Memory B cell (primary cell): ENCODE results near the gene CD72.
"Not testable (repeated sequence)": the region's sequence is repeated elsewhere in the genome, so short reads cannot be mapped to it uniquely, and the experiment has no call there.

Experiments used
- ATAC-seq: fragments of 150-1000 bp; cut with Tn5 transposase; 2 replicates; pipeline ENCODE4 v1.10.0; 2021; ENCODE audit warnings: low read depth, mild to moderate bottlenecking, moderate library complexity
- DNase-seq, 2 donors: peaks; one replicate each; pipeline ENCODE4 v3.0.0; 2022; ENCODE audit warnings: low spot score in 2 of 2
- H3K27ac Mint-ChIP-seq: one replicate; pipeline ENCODE4 v1.8.0; 2022; ENCODE audit warnings: mild to moderate bottlenecking, moderate library complexity, mixed read lengths
- H3K27me3 Mint-ChIP-seq: one replicate; pipeline ENCODE4 v1.8.0; 2022; ENCODE audit warnings: mixed read lengths
- H3K36me3 Mint-ChIP-seq: one replicate; pipeline ENCODE4 v1.8.0; 2022; ENCODE audit warnings: mild to moderate bottlenecking, mixed read lengths
- H3K4me1 Mint-ChIP-seq: one replicate; pipeline ENCODE4 v1.8.0; 2022; ENCODE audit warnings: mixed read lengths
- H3K4me3 Mint-ChIP-seq: one replicate; pipeline ENCODE4 v1.8.0; 2022; ENCODE audit warnings: mild to moderate bottlenecking, moderate library complexity, mixed read lengths
- H3K9me3 Mint-ChIP-seq: one replicate; pipeline ENCODE4 v1.8.0; 2022; ENCODE audit warnings: mixed read lengths

Gene CD72

GRCh38 chr9:35603986-35604577, 14.1 kb downstream of the CD72 start:
- peak; percentile 94 to 99 for DNase-seq
- Mint-ChIP-seq H3K4me1 (peaks cover 27% of the 10 kb centered on the region), H3K27ac (peak overlapping the region; percentile 96), H3K9me3 (no peaks in the 10 kb centered on the region), H3K27me3 (no peaks in the 10 kb centered on the region), H3K4me3 (peak overlapping the region; percentile 95), H3K36me3 (peaks cover 8% of the 10 kb centered on the region)
- peak; percentile 81 for ATAC-seq

DNA sequence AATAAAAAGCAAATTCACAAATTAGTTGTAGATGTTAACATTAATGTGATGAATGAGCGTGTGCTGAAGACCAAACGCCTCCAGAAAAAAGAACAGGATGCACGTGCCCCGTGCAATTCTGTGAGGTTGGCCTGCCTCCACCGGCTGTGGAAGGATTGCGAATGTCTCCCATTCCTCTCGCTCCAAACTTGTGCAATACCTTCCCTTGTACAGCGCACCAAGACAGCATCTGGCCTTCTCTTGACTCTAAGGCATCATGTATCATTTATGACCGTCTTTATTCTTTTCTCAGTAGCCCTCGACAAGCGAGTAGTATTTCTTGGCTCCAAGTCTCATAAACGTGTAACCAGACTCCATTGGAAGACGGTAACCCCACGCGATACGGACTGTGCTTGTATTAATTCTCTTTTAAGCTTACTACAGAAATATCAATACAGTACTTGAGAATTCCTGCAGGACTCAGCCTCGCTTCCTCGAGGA, 14.7 kb downstream of the CD72 start:
- DNase-seq (no peak), ATAC-seq (no peak)
- Mint-ChIP-seq H3K4me1 (peaks cover 27% of the 10 kb centered on the region), H3K36me3 (peaks cover 6% of the 10 kb centered on the region), H3K27ac (peak overlapping the region; percentile 96), H3K27me3 (no peaks in the 10 kb centered on the region), H3K9me3 (no peaks in the 10 kb centered on the region), H3K4me3 (peak overlapping the region; percentile 95)

DNA sequence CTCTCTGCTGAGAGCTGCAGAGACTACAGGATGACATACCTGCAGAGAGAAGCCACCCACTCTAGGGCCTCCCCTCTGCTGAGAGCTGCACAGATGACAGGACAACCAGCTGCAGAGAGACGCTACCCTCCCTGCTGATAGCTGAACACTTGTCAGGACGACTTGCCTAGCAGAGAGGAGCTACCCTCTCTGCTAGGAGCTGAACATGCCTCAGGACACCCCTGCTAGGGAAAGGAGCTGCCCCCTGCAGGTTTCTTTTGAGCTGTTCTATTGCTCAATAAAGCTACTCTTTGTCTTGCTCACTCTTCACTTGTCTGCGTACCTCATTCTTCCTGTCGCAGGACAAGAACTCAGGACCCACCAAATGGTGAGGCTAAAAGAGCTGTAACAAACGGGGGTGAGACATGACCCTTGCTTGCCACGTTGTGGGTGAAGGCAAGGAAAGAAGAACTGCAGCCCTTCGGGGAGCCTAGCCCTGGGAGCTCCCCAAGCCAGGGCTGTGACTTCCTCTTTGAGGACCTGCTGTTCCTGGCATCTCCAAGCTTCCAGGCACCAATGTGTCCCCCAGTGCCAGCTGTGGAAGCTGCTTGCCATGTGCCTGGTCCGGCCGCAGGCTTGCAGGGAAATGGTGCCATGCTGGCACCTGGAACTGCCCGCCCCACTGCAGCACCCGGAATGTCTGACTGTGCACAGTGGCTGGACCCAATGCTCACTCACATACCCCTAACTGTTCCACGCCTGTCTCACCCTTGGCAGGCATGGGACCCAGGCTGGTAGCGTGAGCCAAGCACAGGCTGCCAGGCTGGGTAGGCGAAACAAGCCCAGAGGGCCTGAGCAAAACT, 18.2 kb downstream of the CD72 start:
- DNase-seq = no peak
- Mint-ChIP-seq H3K9me3 (no peaks in the 10 kb centered on the region), H3K4me1 (peaks cover 12% of the 10 kb centered on the region), H3K27ac (no peak overlapping the region), H3K4me3 (no peak overlapping the region), H3K36me3 (peaks cover 9% of the 10 kb centered on the region), H3K27me3 (no peaks in the 10 kb centered on the region)
- no peak for ATAC-seq

DNA sequence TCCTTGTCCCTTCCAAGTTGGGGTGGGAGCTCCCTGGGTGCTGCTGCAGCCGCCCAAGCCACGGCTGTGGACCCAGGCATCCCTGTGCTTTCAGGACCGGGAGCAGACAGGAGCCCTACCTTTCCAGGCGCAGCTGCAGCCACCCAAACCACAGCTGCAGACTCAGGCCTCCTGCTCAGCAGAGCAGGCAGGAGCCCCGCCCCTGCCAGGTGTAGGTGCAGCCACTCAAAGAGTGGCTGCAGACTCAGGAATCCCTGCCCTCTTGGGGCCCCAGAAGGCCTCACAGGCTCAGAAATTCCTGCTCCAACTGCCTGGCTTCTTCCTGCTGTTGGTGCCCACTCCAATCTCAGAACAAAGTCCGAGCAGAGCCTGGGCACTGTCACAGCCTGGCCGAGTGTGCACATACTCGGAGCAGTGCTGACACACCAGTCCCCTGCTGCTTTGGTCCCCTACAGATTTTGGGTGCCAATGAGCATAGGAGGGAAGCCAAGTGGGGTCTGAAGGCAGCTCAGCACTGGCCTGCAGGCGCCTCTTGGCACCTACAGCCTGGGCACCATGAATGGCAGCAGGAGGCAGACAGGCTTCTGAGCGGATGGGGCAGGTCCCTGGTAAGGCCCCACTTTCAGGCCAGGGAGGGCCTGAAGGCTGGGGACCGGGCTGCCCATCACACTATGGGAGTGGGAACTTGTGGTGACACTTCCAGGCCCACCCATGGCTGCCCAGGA, 19.2 kb downstream of the CD72 start:
- H3K4me1 Mint-ChIP-seq = peaks cover 7% of the 10 kb centered on the region
- DNase-seq = no peak
- no peak overlapping the region for H3K4me3 Mint-ChIP-seq
- no peaks in the 10 kb centered on the region for H3K27me3 Mint-ChIP-seq
- peaks cover 12% of the 10 kb centered on the region for H3K36me3 Mint-ChIP-seq
- H3K9me3 Mint-ChIP-seq = no peaks in the 10 kb centered on the region
- peak; percentile 67 for ATAC-seq
- no peak overlapping the region for H3K27ac Mint-ChIP-seq

DNA sequence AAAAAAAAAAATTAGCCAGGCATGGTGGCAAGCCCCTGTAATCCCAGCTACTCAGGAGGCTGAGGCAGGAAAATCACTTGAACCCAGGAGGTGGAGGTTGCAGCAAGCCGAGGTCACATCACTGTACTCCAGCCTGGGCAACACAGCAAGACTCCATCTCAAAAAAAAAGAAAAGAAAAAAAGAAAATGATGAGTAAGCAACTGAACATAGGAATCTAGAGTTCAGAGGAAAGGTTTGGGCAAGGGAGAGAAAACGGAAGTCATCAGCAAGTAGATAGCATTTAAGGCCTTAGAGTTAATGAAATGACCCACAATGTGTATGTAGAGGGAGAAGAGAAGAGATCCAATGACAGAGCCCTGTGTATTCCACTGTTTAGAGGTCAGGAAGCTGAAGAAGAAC, 21.3 kb downstream of the CD72 start:
- DNase-seq, H3K4me3 Mint-ChIP-seq, ATAC-seq, H3K9me3 Mint-ChIP-seq, H3K27ac Mint-ChIP-seq, H3K4me1 Mint-ChIP-seq, H3K27me3 Mint-ChIP-seq: not testable (repeated sequence)
- peaks cover 24% of the 10 kb centered on the region for H3K36me3 Mint-ChIP-seq

DNA sequence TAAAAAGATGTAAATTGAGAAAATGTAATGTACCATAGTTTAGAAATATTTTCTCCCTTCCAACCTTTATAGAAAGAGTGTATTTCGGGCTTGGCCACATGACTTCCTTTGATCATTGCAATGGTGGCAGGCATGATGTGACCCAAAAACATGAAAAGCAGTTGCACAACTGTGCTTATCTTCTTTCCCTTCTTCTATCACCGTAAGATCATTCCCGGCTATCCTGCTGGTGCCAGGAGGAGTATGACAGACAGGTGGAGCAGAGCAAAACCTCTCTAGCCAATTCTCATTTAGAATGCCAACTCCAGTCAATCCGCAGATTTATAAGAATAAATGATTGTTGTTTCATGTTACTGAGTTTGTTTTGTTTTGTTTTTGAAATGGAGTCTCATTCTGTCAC, 23.7 kb downstream of the CD72 start:
- Mint-ChIP-seq H3K27ac (no peak overlapping the region), H3K27me3 (no peaks in the 10 kb centered on the region), H3K9me3 (peaks cover 6% of the 10 kb centered on the region), H3K4me3 (no peak overlapping the region), H3K36me3 (peaks cover 29% of the 10 kb centered on the region), H3K4me1 (peaks cover 1% of the 10 kb centered on the region)
- no peak for DNase-seq
- no peak for ATAC-seq

GRCh38 chr9:35593581-35593980, 24.6 kb downstream of the CD72 start:
- H3K4me3 Mint-ChIP-seq = no peak overlapping the region
- DNase-seq (no peak), ATAC-seq (no peak)
- H3K9me3 Mint-ChIP-seq = peaks cover 6% of the 10 kb centered on the region
- H3K27ac Mint-ChIP-seq = no peak overlapping the region
- H3K36me3 Mint-ChIP-seq = peaks cover 29% of the 10 kb centered on the region
- H3K4me1 Mint-ChIP-seq = no peaks in the 10 kb centered on the region
- no peaks in the 10 kb centered on the region for H3K27me3 Mint-ChIP-seq

DNA sequence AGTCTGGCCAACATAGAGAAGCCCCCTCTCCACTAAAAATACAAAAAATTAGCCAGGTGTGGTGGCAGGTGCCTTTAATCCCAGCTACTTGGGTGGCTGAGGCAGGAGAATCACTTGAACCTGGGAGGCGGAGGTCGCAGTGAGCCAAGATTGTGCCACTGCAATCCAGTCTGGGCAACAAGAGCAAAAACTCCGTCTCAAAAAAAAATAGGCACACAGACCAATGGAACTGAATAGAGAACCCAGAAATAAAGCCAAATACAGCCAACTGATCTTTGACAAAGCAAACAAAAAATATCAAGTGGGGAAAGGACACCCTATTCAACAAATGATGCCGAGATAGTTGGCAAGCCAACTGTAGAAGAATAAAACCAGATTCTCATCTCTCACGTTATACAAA, 29.7 kb downstream of the CD72 start:
- not testable (repeated sequence) for H3K4me3 Mint-ChIP-seq, DNase-seq, ATAC-seq, H3K27me3 Mint-ChIP-seq, H3K27ac Mint-ChIP-seq, H3K4me1 Mint-ChIP-seq, H3K9me3 Mint-ChIP-seq
- H3K36me3 Mint-ChIP-seq = peaks cover 23% of the 10 kb centered on the region

GRCh38 chr9:35584681-35585080, 33.5 kb downstream of the CD72 start:
- not testable (repeated sequence) for H3K4me1 Mint-ChIP-seq, H3K27ac Mint-ChIP-seq, ATAC-seq, H3K4me3 Mint-ChIP-seq, H3K27me3 Mint-ChIP-seq, H3K9me3 Mint-ChIP-seq, DNase-seq
- peaks cover 20% of the 10 kb centered on the region for H3K36me3 Mint-ChIP-seq

- H3K4me1 Mint-ChIP-seq, ATAC-seq, H3K4me3 Mint-ChIP-seq, H3K27ac Mint-ChIP-seq, H3K27me3 Mint-ChIP-seq, DNase-seq: not testable (repeated sequence)
- peaks cover 10% of the 10 kb centered on the region for H3K9me3 Mint-ChIP-seq
- H3K36me3 Mint-ChIP-seq = peaks cover 26% of the 10 kb centered on the region
Measured at GRCh38 chr9:35583521-35583920, 34.7 kb downstream of the CD72 start.

DNA sequence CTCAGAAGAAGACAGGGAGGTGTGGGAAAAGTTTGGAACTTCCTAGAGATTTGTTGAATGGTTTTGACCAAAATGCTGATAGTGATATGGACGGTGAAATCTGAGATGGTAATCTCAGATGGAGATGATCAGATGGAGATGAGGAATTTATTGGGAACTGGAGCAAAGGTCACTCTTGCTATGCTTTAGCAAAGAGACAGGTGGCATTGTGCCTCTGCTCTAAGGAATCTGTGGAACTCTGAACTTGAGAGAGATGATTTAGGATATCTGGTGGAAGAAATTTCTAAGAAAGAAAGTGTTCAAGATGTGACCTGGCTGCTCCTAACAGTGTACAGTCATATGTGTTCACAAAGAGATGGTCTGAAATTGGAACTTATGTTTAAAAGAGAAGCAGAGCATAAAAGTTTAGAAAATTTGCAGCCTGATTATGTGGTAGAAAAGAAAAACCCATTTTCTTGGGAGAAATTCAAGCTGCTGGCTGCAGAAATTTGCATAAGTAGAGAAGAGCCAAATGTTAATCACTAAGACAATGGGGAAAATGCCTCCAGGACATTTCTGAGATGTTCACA, 38.5 kb downstream of the CD72 start:
- H3K27me3 Mint-ChIP-seq, H3K27ac Mint-ChIP-seq: not testable (repeated sequence)

DNA sequence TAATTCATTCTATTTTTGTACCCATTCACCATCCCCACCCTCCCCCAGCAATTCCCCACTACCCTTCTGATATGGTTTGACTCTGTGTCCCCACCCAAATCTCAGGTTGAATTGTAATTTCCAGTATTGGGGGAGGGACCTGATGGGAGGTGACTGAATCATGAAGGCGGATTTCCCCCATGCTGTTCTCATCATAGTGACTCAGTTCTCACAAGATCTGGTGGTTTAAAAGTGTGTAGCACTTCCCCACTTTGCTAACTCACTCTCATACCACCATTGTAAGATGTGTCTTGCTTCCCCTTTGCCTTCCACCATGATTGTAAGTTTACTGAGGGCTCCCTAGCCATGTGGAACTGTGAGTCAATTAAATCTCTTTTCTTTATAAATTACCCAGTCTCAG, 39.1 kb downstream of the CD72 start:
- Mint-ChIP-seq H3K9me3 (peaks cover 9% of the 10 kb centered on the region), H3K4me1 (no peaks in the 10 kb centered on the region), H3K27ac (no peak overlapping the region), H3K4me3 (no peak overlapping the region), H3K27me3 (no peaks in the 10 kb centered on the region), H3K36me3 (peaks cover 19% of the 10 kb centered on the region)
- DNase-seq (no peak), ATAC-seq (peak; percentile 14)

More for the DNA sequence above, 38.5 kb downstream of the CD72 start:
- not testable (repeated sequence) for H3K4me1 Mint-ChIP-seq, H3K9me3 Mint-ChIP-seq, ATAC-seq, H3K4me3 Mint-ChIP-seq, DNase-seq
- peaks cover 19% of the 10 kb centered on the region for H3K36me3 Mint-ChIP-seq

DNA sequence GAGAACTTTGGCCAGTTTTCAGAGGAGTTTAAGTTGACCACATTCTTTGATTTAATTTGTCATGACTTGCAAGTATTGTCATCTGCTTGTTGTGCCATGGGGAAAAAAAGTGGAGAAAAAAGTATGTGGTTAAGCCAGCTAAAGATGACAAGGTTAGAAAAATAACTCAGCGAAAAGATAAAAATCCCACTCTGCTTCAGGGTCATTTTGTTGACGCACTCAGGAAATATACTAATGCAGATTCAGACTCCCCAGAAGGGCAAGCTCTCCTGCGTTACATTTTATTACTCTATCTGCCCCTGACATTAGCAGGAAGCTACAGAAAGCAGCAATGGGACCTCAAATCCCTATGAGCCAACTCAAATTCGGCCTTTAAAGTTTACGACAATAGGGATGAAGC, 40.7 kb downstream of the CD72 start:
- no peaks in the 10 kb centered on the region for H3K27me3 Mint-ChIP-seq
- H3K9me3 Mint-ChIP-seq = peaks cover 9% of the 10 kb centered on the region
- ATAC-seq (no peak), DNase-seq (no peak)
- no peak overlapping the region for H3K27ac Mint-ChIP-seq
- no peaks in the 10 kb centered on the region for H3K4me1 Mint-ChIP-seq
- H3K36me3 Mint-ChIP-seq = peaks cover 16% of the 10 kb centered on the region
- H3K4me3 Mint-ChIP-seq = no peak overlapping the region

GRCh38 chr9:35575478-35575877, 42.7 kb downstream of the CD72 start:
- peak overlapping the region; percentile 28 for H3K27ac Mint-ChIP-seq
- H3K9me3 Mint-ChIP-seq = peaks cover 7% of the 10 kb centered on the region
- ATAC-seq = no peak
- H3K36me3 Mint-ChIP-seq = peaks cover 11% of the 10 kb centered on the region
- H3K4me1 Mint-ChIP-seq = peaks cover 5% of the 10 kb centered on the region
- no peak overlapping the region for H3K4me3 Mint-ChIP-seq
- H3K27me3 Mint-ChIP-seq = no peaks in the 10 kb centered on the region
- DNase-seq = no peak
